GM23338 (cell line): ENCODE results near the gene TMPRSS15. TPM values are rescaled to one million over a fixed set of nuclear protein-coding genes. Genes with fewer than 3 reads are reported as not detected.

ENCODE experiments used
- ATAC-seq: fragments of 200-7000 bp; cut with Tn5 transposase; 3 replicates; pipeline ENCODE4 v1.9.1; 2020
- DNase-seq: peaks from one replicate; pipeline ENCODE4 v3.0.0-alpha.2; 2015; ENCODE audit warnings: low spot score
- H2AFZ ChIP-seq: fragments of 200-600 bp; sonication (generic); 2 replicates; pipeline ENCODE4 v1.8.0; 2016; ENCODE audit warnings: antibody characterized with exemption, mild to moderate bottlenecking, moderate library complexity
- H3F3A ChIP-seq: fragments of 200-600 bp; sonication (generic); replicated peaks from 2 replicates; pipeline ENCODE4 v1.8.0; 2017; ENCODE audit warnings: antibody characterized with exemption, mixed run types, low read depth
- H3K27ac ChIP-seq: fragments of 200-600 bp; sonication (generic); 2 replicates; pipeline ENCODE4 v1.6.1; 2016; ENCODE audit warnings: low read depth
- H3K27me3 ChIP-seq: fragments of 200-600 bp; sonication (generic); 2 replicates; pipeline ENCODE4 v1.8.0; 2016; ENCODE audit warnings: mild to moderate bottlenecking, mixed run types, moderate library complexity; ENCODE audit not compliant: insufficient read depth
- H3K36me3 ChIP-seq: fragments of 200-600 bp; sonication (generic); 2 replicates; pipeline ENCODE4 v1.8.0; 2016; ENCODE audit warnings: mild to moderate bottlenecking; ENCODE audit not compliant: insufficient read depth
- H3K4me1 ChIP-seq: fragments of 200-600 bp; sonication (generic); 2 replicates; pipeline ENCODE4 v1.8.0; 2016; ENCODE audit warnings: mild to moderate bottlenecking, moderate library complexity; ENCODE audit not compliant: insufficient read depth
- H3K4me2 ChIP-seq: fragments of 200-600 bp; sonication (generic); 2 replicates; pipeline ENCODE4 v1.7.1; 2017; ENCODE audit warnings: mixed run types
- H3K4me3 ChIP-seq: fragments of 200-600 bp; sonication (generic); 2 replicates; pipeline ENCODE4 v1.6.1; 2016; ENCODE audit warnings: mixed run types
- H3K79me2 ChIP-seq: fragments of 200-600 bp; sonication (generic); replicated peaks from 2 replicates; pipeline ENCODE4 v1.8.0; 2017; ENCODE audit warnings: mild to moderate bottlenecking; ENCODE audit not compliant: insufficient read depth
- H3K9me2 ChIP-seq: fragments of 200-600 bp; sonication (generic); 2 replicates; pipeline ENCODE4 v1.8.0; 2017; ENCODE audit not compliant: insufficient read depth
- H4K20me1 ChIP-seq: fragments of 200-600 bp; sonication (generic); replicated peaks from 2 replicates; pipeline ENCODE4 v1.8.0; 2017; ENCODE audit warnings: mild to moderate bottlenecking; ENCODE audit not compliant: insufficient read depth
- H3K27ac Mint-ChIP-seq: 2 replicates; pipeline ENCODE4 v1.8.0; 2020; ENCODE audit warnings: inconsistent platforms, mild to moderate bottlenecking, moderate library complexity, mixed read lengths
- H3K27me3 Mint-ChIP-seq: 3 replicates; pipeline ENCODE4 v1.8.0; 2022; ENCODE audit warnings: low read depth, mild to moderate bottlenecking, moderate library complexity, mixed read lengths, inconsistent platforms; ENCODE audit not compliant: insufficient read depth, poor library complexity
- H3K36me3 Mint-ChIP-seq: 3 replicates; pipeline ENCODE4 v1.8.0; 2021; ENCODE audit warnings: low read depth, mild to moderate bottlenecking, inconsistent platforms, moderate library complexity, mixed read lengths
- H3K4me1 Mint-ChIP-seq: 3 replicates; pipeline ENCODE4 v1.8.0; 2020; ENCODE audit warnings: mild to moderate bottlenecking, inconsistent platforms, mixed read lengths
- H3K4me3 Mint-ChIP-seq: 3 replicates; pipeline ENCODE4 v1.8.0; 2021; ENCODE audit warnings: moderate library complexity, mild to moderate bottlenecking, inconsistent platforms, mixed read lengths
- H3K9me3 Mint-ChIP-seq: 3 replicates; pipeline ENCODE4 v1.8.0; 2020; ENCODE audit warnings: moderate library complexity, mild to moderate bottlenecking, inconsistent platforms, mixed read lengths
- CTCF ChIP-seq, 2 experiments: fragments of 200-600 bp in 1 of 2; sonication (generic) in 1 of 2; conservative IDR thresholded peaks; 2 replicates each; pipeline versions ENCODE4 v1.5.1 to v1.6.1; 2016 to 2017; ENCODE audit warnings: antibody characterized with exemption in 2 of 2, low read depth in 2 of 2, mild to moderate bottlenecking in 2 of 2, moderate library complexity in 1 of 2
- EZH2 ChIP-seq: fragments of 200-600 bp; sonication (generic); IDR thresholded peaks from one replicate; pipeline ENCODE4 v1.8.0; 2017; ENCODE audit warnings: antibody characterized with exemption, mild to moderate bottlenecking, low read depth; ENCODE audit not compliant: unreplicated experiment
- EZH2phosphoT487 ChIP-seq: fragments of 200-600 bp; sonication (generic); IDR thresholded peaks from one replicate; pipeline ENCODE4 v1.8.1; 2018; ENCODE audit warnings: antibody characterized with exemption; ENCODE audit not compliant: unreplicated experiment
- NANOG ChIP-seq: IDR thresholded peaks from 2 replicates; pipeline ENCODE4 v1.6.1; 2016; ENCODE audit warnings: antibody characterized with exemption, borderline replicate concordance
- POLR2AphosphoS5 ChIP-seq: IDR thresholded peaks from 2 replicates; pipeline ENCODE4 v1.6.1; 2016; ENCODE audit warnings: antibody characterized with exemption, low read depth
- STAT1 ChIP-seq: IDR thresholded peaks from one replicate; pipeline ENCODE4 v1.6.1; 2016; ENCODE audit warnings: antibody characterized with exemption; ENCODE audit not compliant: unreplicated experiment
- polyA plus RNA-seq: library from polyadenylated mRNA; unstranded; fragments of >200 nt; fragmentation: Nextera tagmentation; extraction: Ambion mirVana; gene quantifications from 2 replicates; pipeline ENCODE4 v1.2.1, GENCODE V29; 2016
- total RNA-seq: library from RNA; depleted of rRNA; stranded (reverse); fragments of >200 nt; shearing (Covaris generic); gene quantifications from 2 replicates; pipeline ENCODE4 v1.2.3, GENCODE V29; 2014
- TF ChIP-seq, protein P1 (sequence below): IDR thresholded peaks from 2 replicates; pipeline ENCODE4 v1.6.1; 2016; ENCODE audit warnings: antibody characterized with exemption

TMPRSS15 gene
- total and polyA plus RNA-seq, 2 experiments from 2014 or later = not detected

- no peaks in the 10 kb centered on the region for H3F3A ChIP-seq
- no peak overlapping the region for H3K27ac Mint-ChIP-seq
- H4K20me1 ChIP-seq = no peaks in the 10 kb centered on the region
- TF ChIP-seq, protein P1, sequence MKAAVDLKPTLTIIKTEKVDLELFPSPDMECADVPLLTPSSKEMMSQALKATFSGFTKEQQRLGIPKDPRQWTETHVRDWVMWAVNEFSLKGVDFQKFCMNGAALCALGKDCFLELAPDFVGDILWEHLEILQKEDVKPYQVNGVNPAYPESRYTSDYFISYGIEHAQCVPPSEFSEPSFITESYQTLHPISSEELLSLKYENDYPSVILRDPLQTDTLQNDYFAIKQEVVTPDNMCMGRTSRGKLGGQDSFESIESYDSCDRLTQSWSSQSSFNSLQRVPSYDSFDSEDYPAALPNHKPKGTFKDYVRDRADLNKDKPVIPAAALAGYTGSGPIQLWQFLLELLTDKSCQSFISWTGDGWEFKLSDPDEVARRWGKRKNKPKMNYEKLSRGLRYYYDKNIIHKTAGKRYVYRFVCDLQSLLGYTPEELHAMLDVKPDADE = no peak
- TF ChIP-seq POLR2AphosphoS5 (no peak), EZH2 (no peak)
- H3K27me3 Mint-ChIP-seq = no peaks in the 10 kb centered on the region
- no peak overlapping the region for H3K4me3 Mint-ChIP-seq
- ATAC-seq (no peak), DNase-seq (no peak)
- no peaks in the 10 kb centered on the region for H3K36me3 Mint-ChIP-seq
- H3K79me2 ChIP-seq = no peaks in the 10 kb centered on the region
- no peak overlapping the region for H3K4me3 ChIP-seq
- no peaks in the 10 kb centered on the region for H3K27me3 ChIP-seq
- H3K27ac ChIP-seq = no peak overlapping the region
- H2AFZ ChIP-seq = no peak overlapping the region
- H3K4me2 ChIP-seq = no peak overlapping the region
- no peaks in the 10 kb centered on the region for H3K4me1 ChIP-seq
- no peaks in the 10 kb centered on the region for H3K9me3 Mint-ChIP-seq
- no peaks in the 10 kb centered on the region for H3K36me3 ChIP-seq
- no peaks in the 10 kb centered on the region for H3K9me2 ChIP-seq
- H3K4me1 Mint-ChIP-seq = peaks cover 3% of the 10 kb centered on the region; the same call in 1 of the 3 replicates
Observed at GRCh38 chr21:18382141-18382540, 21.4 kb downstream of the TMPRSS15 start.

DNA sequence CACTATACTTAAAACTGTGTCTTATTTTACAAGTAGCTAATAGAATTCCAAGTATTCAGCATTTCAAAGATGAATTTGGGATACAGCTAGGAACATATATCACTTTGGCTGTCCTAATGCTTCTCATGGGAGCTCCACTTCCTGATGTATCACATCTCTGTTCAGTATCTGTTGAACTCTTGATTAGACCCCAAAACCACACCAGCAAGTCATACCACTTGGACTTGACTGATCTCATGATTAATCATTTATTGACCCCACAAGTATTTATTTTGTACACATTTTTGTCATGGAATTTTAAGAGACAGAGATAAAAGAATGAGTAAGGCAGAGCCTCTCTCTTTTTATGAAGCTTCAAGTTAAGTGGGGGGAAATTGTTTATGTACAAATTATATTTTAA is 30.0 kb downstream of the TMPRSS15 start:
- no peaks in the 10 kb centered on the region for H3F3A ChIP-seq
- no peak overlapping the region for H3K27ac Mint-ChIP-seq
- H3K4me1 Mint-ChIP-seq = no peaks in the 10 kb centered on the region
- no peak overlapping the region for H3K4me3 ChIP-seq
- no peaks in the 10 kb centered on the region for H3K79me2 ChIP-seq
- no peak for DNase-seq
- TF ChIP-seq POLR2AphosphoS5 (no peak), STAT1 (no peak)
- H3K27me3 ChIP-seq = no peaks in the 10 kb centered on the region
- H3K9me3 Mint-ChIP-seq = no peaks in the 10 kb centered on the region
- no peak overlapping the region for H3K27ac ChIP-seq
- no peaks in the 10 kb centered on the region for H4K20me1 ChIP-seq
- H2AFZ ChIP-seq = no peak overlapping the region
- no peaks in the 10 kb centered on the region for H3K27me3 Mint-ChIP-seq
- H3K4me2 ChIP-seq = no peak overlapping the region
- no peaks in the 10 kb centered on the region for H3K9me2 ChIP-seq
- no peaks in the 10 kb centered on the region for H3K4me1 ChIP-seq
- H3K36me3 ChIP-seq = no peaks in the 10 kb centered on the region
- H3K4me3 Mint-ChIP-seq = no peak overlapping the region
- no peaks in the 10 kb centered on the region for H3K36me3 Mint-ChIP-seq
- ATAC-seq = no peak

DNA sequence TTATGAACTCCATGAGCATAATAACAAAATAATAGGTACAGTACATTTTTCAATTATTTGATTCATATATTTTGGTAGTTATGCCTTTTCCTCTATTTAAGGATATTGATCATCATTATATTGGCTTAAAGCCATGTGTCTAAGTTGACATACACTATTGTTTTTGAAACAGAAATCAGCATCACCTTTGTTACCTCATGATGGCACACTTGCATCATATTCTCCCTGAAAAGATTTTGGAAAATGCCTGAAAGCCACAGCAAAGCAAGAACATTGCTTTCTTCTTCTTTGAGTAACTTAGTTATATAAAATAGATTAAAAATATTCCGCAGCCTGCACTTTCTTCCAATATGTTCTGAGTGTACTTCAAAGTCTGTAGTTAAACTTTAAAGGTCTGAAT is 33.3 kb downstream of the TMPRSS15 start:
- no peaks in the 10 kb centered on the region for H3K9me3 Mint-ChIP-seq
- no peaks in the 10 kb centered on the region for H3K4me1 Mint-ChIP-seq
- no peaks in the 10 kb centered on the region for H3K4me1 ChIP-seq
- H3K36me3 Mint-ChIP-seq = no peaks in the 10 kb centered on the region
- H3K27ac ChIP-seq = no peak overlapping the region
- H3K27ac Mint-ChIP-seq = no peak overlapping the region
- H3K27me3 ChIP-seq = no peaks in the 10 kb centered on the region
- H3K36me3 ChIP-seq = no peaks in the 10 kb centered on the region
- H3K4me3 ChIP-seq = no peak overlapping the region
- TF ChIP-seq NANOG (no peak), EZH2phosphoT487 (no peak), CTCF (conservative IDR thresholded peaks at IDR 0.05; ENCODE audit: low read depth in 2 of 2) (peak in 1 of 2 experiments; percentile 20; a peak in 1 of 4 replicates)
- TF ChIP-seq, protein P1 = no peak
- H3F3A ChIP-seq = no peaks in the 10 kb centered on the region
- H3K4me3 Mint-ChIP-seq = no peak overlapping the region
- H4K20me1 ChIP-seq = no peaks in the 10 kb centered on the region
- ATAC-seq (no peak), DNase-seq (no peak)
- H3K27me3 Mint-ChIP-seq = peaks cover 4% of the 10 kb centered on the region
- H3K4me2 ChIP-seq = no peak overlapping the region
- H3K9me2 ChIP-seq = no peaks in the 10 kb centered on the region
- H3K79me2 ChIP-seq = no peaks in the 10 kb centered on the region
- no peak overlapping the region for H2AFZ ChIP-seq
